BLaER1 treated with 17β-estradiol and CSF1 and Interleukin-3, amounts not matched to agents 10 nM and 100 nM (cell line): Measurements from ENCODE around the gene SH3BP5.

Experiments
- H3K27ac ChIP-seq, 11 experiments: shearing (Covaris generic); formaldehyde crosslinking; 2 replicates each; pipeline ENCODE4 v1.8.1; 2022
- H3K27me3 ChIP-seq, 11 experiments: shearing (Covaris generic); formaldehyde crosslinking; 2 replicates each; pipeline ENCODE4 v1.8.1; 2022
- H3K36me3 ChIP-seq, 11 experiments: shearing (Covaris generic); formaldehyde crosslinking; 2 replicates each; pipeline ENCODE4 v1.8.1; 2022
- H3K4me1 ChIP-seq, 10 experiments: shearing (Covaris generic); formaldehyde crosslinking; 2 replicates each; pipeline ENCODE4 v1.8.1; 2022
- H3K4me2 ChIP-seq, 11 experiments: shearing (Covaris generic); formaldehyde crosslinking; 2 replicates each; pipeline ENCODE4 v1.8.1; 2022
- H3K4me3 ChIP-seq, 10 experiments: shearing (Covaris generic); formaldehyde crosslinking; 2 replicates each; pipeline ENCODE4 v1.8.1; 2022
- H3K9ac ChIP-seq, 11 experiments: shearing (Covaris generic); formaldehyde crosslinking; 2 replicates each; pipeline ENCODE4 v1.8.1; 2022
- H3K9me3 ChIP-seq, 11 experiments: shearing (Covaris generic); formaldehyde crosslinking; replicated peaks in 1 of 11; 2 replicates each; pipeline ENCODE4 v1.8.1; 2022
- H4K20me1 ChIP-seq, 11 experiments: shearing (Covaris generic); formaldehyde crosslinking; 2 replicates each; pipeline ENCODE4 v1.8.1; 2022
- Cebpa-rat ChIP-seq, 11 experiments: shearing (Covaris generic); IDR thresholded peaks; 2 replicates each; pipeline ENCODE4 v1.8.1; 2022

Gene SH3BP5

GRCh38 chr3:15323063-15323462 lies 9.3 kb downstream of the SH3BP5 start:
- Histone ChIP-seq H3K9me3 (no peaks in the 10 kb centered on the region), H3K27me3 (peaks cover 0 to 8% (median 0%) of the 10 kb centered on the region in 11 experiments; a peak in 3 of 22 replicates), H3K27ac (no peak overlapping the region), H3K9ac (no peak overlapping the region), H4K20me1 (peaks cover 0 to 33% (median 3%) of the 10 kb centered on the region in 11 experiments; a peak in 5 of 22 replicates), H3K4me1 (peaks cover 9 to 53% (median 25%) of the 10 kb centered on the region in 10 experiments), H3K4me3 (no peak overlapping the region), H3K36me3 (peaks cover 0 to 48% (median 0%) of the 10 kb centered on the region in 11 experiments; a peak in 6 of 22 replicates), H3K4me2 (no peak overlapping the region)
- no peak for TF ChIP-seq Cebpa-rat (IDR thresholded peaks at IDR 0.05)

GRCh38 chr3:15321349-15321748 lies 11.0 kb downstream of the SH3BP5 start:
- peak overlapping the region in 2 of 11 experiments; percentile 61 to 75; a peak in 4 of 22 replicates for H3K4me2 ChIP-seq
- no peak overlapping the region for H3K27ac ChIP-seq
- H3K4me1 ChIP-seq: peaks cover 0 to 54% (median 15%) of the 10 kb centered on the region in 10 experiments; a peak in 13 of 20 replicates
- no peaks in the 10 kb centered on the region for H3K9me3 ChIP-seq
- TF ChIP-seq Cebpa-rat (IDR thresholded peaks at IDR 0.05): no peak
- peaks cover 0 to 33% (median 0%) of the 10 kb centered on the region in 11 experiments; a peak in 5 of 22 replicates for H3K36me3 ChIP-seq
- H3K27me3 ChIP-seq: peaks cover 0 to 7% (median 0%) of the 10 kb centered on the region in 11 experiments; a peak in 3 of 22 replicates
- peaks cover 0 to 35% (median 3%) of the 10 kb centered on the region in 11 experiments; a peak in 5 of 22 replicates for H4K20me1 ChIP-seq
- H3K4me3 ChIP-seq: no peak overlapping the region
- H3K9ac ChIP-seq: no peak overlapping the region

- Histone ChIP-seq H3K4me2 (peak overlapping the region in 5 of 11 experiments; percentile 23 to 75 (median 56); a peak in 10 of 22 replicates), H3K27ac (no peak overlapping the region), H3K4me1 (peaks cover 11 to 67% (median 29%) of the 10 kb centered on the region in 10 experiments), H3K9me3 (no peaks in the 10 kb centered on the region), H3K36me3 (peaks cover 0 to 16% (median 0%) of the 10 kb centered on the region in 11 experiments; a peak in 2 of 22 replicates), H3K9ac (no peak overlapping the region), H4K20me1 (peaks cover 0 to 35% (median 3%) of the 10 kb centered on the region in 11 experiments; a peak in 4 of 22 replicates), H3K4me3 (no peak overlapping the region), H3K27me3 (no peaks in the 10 kb centered on the region)
- no peak for TF ChIP-seq Cebpa-rat (IDR thresholded peaks at IDR 0.05)
Observed at GRCh38 chr3:15319575-15319974, 12.8 kb downstream of the SH3BP5 start.

- peaks cover 0 to 13% (median 0%) of the 10 kb centered on the region in 11 experiments; a peak in 2 of 22 replicates for H3K36me3 ChIP-seq
- no peaks in the 10 kb centered on the region for H3K9me3 ChIP-seq
- no peak for TF ChIP-seq Cebpa-rat (IDR thresholded peaks at IDR 0.05)
- no peak overlapping the region for H3K27ac ChIP-seq
- peaks cover 15 to 71% (median 33%) of the 10 kb centered on the region in 10 experiments for H3K4me1 ChIP-seq
- H3K4me2 ChIP-seq: peak overlapping the region in 4 of 11 experiments; percentile 26 to 75 (median 58); a peak in 7 of 22 replicates
- H4K20me1 ChIP-seq: peaks cover 0 to 31% (median under 1%) of the 10 kb centered on the region in 11 experiments; a peak in 4 of 22 replicates
- no peaks in the 10 kb centered on the region for H3K27me3 ChIP-seq
- no peak overlapping the region for H3K4me3 ChIP-seq
- no peak overlapping the region for H3K9ac ChIP-seq
Observed at GRCh38 chr3:15319136-15319535, 13.2 kb downstream of the SH3BP5 start.

GRCh38 chr3:15318661-15319060 lies 13.7 kb downstream of the SH3BP5 start:
- Histone ChIP-seq H3K9ac (no peak overlapping the region), H3K27ac (no peak overlapping the region), H3K4me3 (no peak overlapping the region), H3K27me3 (no peaks in the 10 kb centered on the region), H3K4me2 (peak overlapping the region in 4 of 11 experiments; percentile 17 to 61 (median 41); a peak in 3 of 22 replicates), H3K4me1 (peaks cover 20 to 76% (median 38%) of the 10 kb centered on the region in 10 experiments), H4K20me1 (peaks cover 0 to 26% (median 0%) of the 10 kb centered on the region in 11 experiments; a peak in 3 of 22 replicates), H3K36me3 (peaks cover 0 to 8% (median 0%) of the 10 kb centered on the region in 11 experiments; a peak in 1 of 22 replicates), H3K9me3 (no peaks in the 10 kb centered on the region)
- no peak for TF ChIP-seq Cebpa-rat (IDR thresholded peaks at IDR 0.05)

- H3K9me3 ChIP-seq: no peaks in the 10 kb centered on the region
- H3K4me1 ChIP-seq: peaks cover 28 to 86% (median 45%) of the 10 kb centered on the region in 10 experiments
- no peaks in the 10 kb centered on the region for H3K27me3 ChIP-seq
- no peak overlapping the region for H3K4me3 ChIP-seq
- no peak overlapping the region for H3K9ac ChIP-seq
- no peak for TF ChIP-seq Cebpa-rat (IDR thresholded peaks at IDR 0.05)
- peak overlapping the region in 6 of 11 experiments; percentile 1 to 72 (median 38); a peak in 9 of 22 replicates for H3K4me2 ChIP-seq
- H3K36me3 ChIP-seq: 0 out of 22 replicates have a peak, but pooled peaks cover 0 to under 1% (median 0%) of the 10 kb centered on the region in 11 experiments
- peaks cover 0 to 23% (median 0%) of the 10 kb centered on the region in 11 experiments; a peak in 2 of 22 replicates for H4K20me1 ChIP-seq
- H3K27ac ChIP-seq: peak overlapping the region in 3 of 11 experiments; percentile 22 to 41 (median 26); a peak in 3 of 22 replicates
Observed at GRCh38 chr3:15316998-15317435, 15.4 kb downstream of the SH3BP5 start.

GRCh38 chr3:15315003-15315402 lies 17.4 kb downstream of the SH3BP5 start:
- H3K4me2 ChIP-seq: peak overlapping the region; percentile 69 to 86 (median 81)
- H3K27ac ChIP-seq: peak overlapping the region in 9 of 11 experiments; percentile 29 to 62 (median 52); a peak in 14 of 22 replicates
- peaks cover 0 to 20% (median 0%) of the 10 kb centered on the region in 11 experiments; a peak in 2 of 22 replicates for H3K36me3 ChIP-seq
- H3K9ac ChIP-seq: peak overlapping the region in 5 of 11 experiments; percentile 2 to 36 (median 31); a peak in 4 of 22 replicates
- H3K27me3 ChIP-seq: no peaks in the 10 kb centered on the region
- no peak overlapping the region for H3K4me3 ChIP-seq
- no peak for TF ChIP-seq Cebpa-rat (IDR thresholded peaks at IDR 0.05)
- peaks cover 32 to 89% (median 60%) of the 10 kb centered on the region in 10 experiments for H3K4me1 ChIP-seq
- H4K20me1 ChIP-seq: peaks cover 0 to 23% (median 0%) of the 10 kb centered on the region in 11 experiments; a peak in 2 of 22 replicates
- no peaks in the 10 kb centered on the region for H3K9me3 ChIP-seq

- H3K4me1 ChIP-seq: peaks cover 40 to 89% (median 63%) of the 10 kb centered on the region in 10 experiments
- H3K4me3 ChIP-seq: no peak overlapping the region
- H3K27ac ChIP-seq: peak overlapping the region in 9 of 11 experiments; percentile 29 to 62 (median 52); a peak in 17 of 22 replicates
- peak overlapping the region in 4 of 11 experiments; percentile 2 to 36 (median 32); a peak in 5 of 22 replicates for H3K9ac ChIP-seq
- peaks cover 0 to 20% (median 0%) of the 10 kb centered on the region in 11 experiments; a peak in 2 of 22 replicates for H3K36me3 ChIP-seq
- H4K20me1 ChIP-seq: peaks cover 0 to 18% (median 0%) of the 10 kb centered on the region in 11 experiments; a peak in 2 of 22 replicates
- H3K4me2 ChIP-seq: peak overlapping the region; percentile 69 to 86 (median 81)
- H3K9me3 ChIP-seq: no peaks in the 10 kb centered on the region
- TF ChIP-seq Cebpa-rat (IDR thresholded peaks at IDR 0.05): no peak
- no peaks in the 10 kb centered on the region for H3K27me3 ChIP-seq
Observed at GRCh38 chr3:15314276-15314675, 18.1 kb downstream of the SH3BP5 start.

GRCh38 chr3:15313461-15313860 lies 18.9 kb downstream of the SH3BP5 start:
- no peak overlapping the region for H3K27ac ChIP-seq
- H3K27me3 ChIP-seq: no peaks in the 10 kb centered on the region
- H4K20me1 ChIP-seq: peaks cover 0 to 12% (median 0%) of the 10 kb centered on the region in 11 experiments; a peak in 1 of 22 replicates
- peaks cover 44 to 85% (median 63%) of the 10 kb centered on the region in 10 experiments for H3K4me1 ChIP-seq
- peak overlapping the region in 10 of 11 experiments; percentile 69 to 86 (median 78); a peak in 13 of 22 replicates for H3K4me2 ChIP-seq
- H3K4me3 ChIP-seq: no peak overlapping the region
- H3K9ac ChIP-seq: no peak overlapping the region
- no peak for TF ChIP-seq Cebpa-rat (IDR thresholded peaks at IDR 0.05)
- H3K9me3 ChIP-seq: no peaks in the 10 kb centered on the region
- H3K36me3 ChIP-seq: peaks cover 0 to 20% (median 0%) of the 10 kb centered on the region in 11 experiments; a peak in 2 of 22 replicates
